K562 (cell line): ENCODE measurements around the gene AP1G1. TPM values are rescaled to one million over a fixed set of nuclear protein-coding genes. Genes with fewer than 3 reads are reported as not detected.
A peak's percentile ranks its signal among the peaks of the same experiment; 100 is the strongest.

ENCODE experiments used
- ARID4B ChIP-seq: sonication (generic); formaldehyde crosslinking; IDR thresholded peaks from 2 replicates; pipeline ENCODE4 v1.8.0; 2022; ENCODE audit warnings: mild to moderate bottlenecking, missing genetic modification reagents
- ELF2 ChIP-seq: fragments of 250-450 bp; sonication (Bioruptor Pico); IDR thresholded peaks from 2 replicates; pipeline ENCODE4 v1.5.0; 2021; ENCODE audit warnings: mild to moderate bottlenecking
- ETV1 ChIP-seq: fragments of 450-650 bp; conservative IDR thresholded peaks from 2 replicates; pipeline ENCODE4 v1.6.1; 2016; ENCODE audit warnings: missing genetic modification characterization, control low read depth, low read depth, missing compliant biosample characterization
- ETV5 ChIP-seq: sonication (generic); formaldehyde crosslinking; IDR thresholded peaks from 2 replicates; pipeline ENCODE4 v1.4.0; 2020; ENCODE audit warnings: low read depth, mild to moderate bottlenecking, missing genetic modification reagents
- GABPA ChIP-seq: fragments of 200-800 bp; sonication (Bioruptor generic); conservative IDR thresholded peaks from 2 replicates; pipeline ENCODE4 v1.6.1; 2016; ENCODE audit warnings: low read depth, missing genetic modification characterization, missing compliant biosample characterization
- HMG20B ChIP-seq: fragments of 250-450 bp; sonication (Bioruptor Pico); IDR thresholded peaks from 2 replicates; pipeline ENCODE4 v1.5.0; 2021; ENCODE audit warnings: mild to moderate bottlenecking
- KLF16 ChIP-seq: IDR thresholded peaks from 2 replicates; pipeline ENCODE4 v1.6.1; 2016; ENCODE audit warnings: antibody characterized with exemption
- MYBL2 ChIP-seq, 2 experiments: fragments of 450-650 bp in 1 of 2; sonication (generic) in 1 of 2; formaldehyde crosslinking in 1 of 2; IDR thresholded peaks; 2 replicates each; pipeline versions ENCODE4 v1.6.1 to v1.8.1; 2017 to 2022; ENCODE audit warnings: borderline replicate concordance in 1 of 2, inconsistent platforms in 1 of 2, low read depth in 1 of 2, mild to moderate bottlenecking in 1 of 2, missing genetic modification reagents in 1 of 2, moderate library complexity in 1 of 2
- PHF8 ChIP-seq: fragments of 200-600 bp; sonication (generic); IDR thresholded peaks from 2 replicates; pipeline ENCODE4 v1.6.1; 2012; ENCODE audit warnings: mixed run types, mild to moderate bottlenecking, inconsistent platforms, low read length, moderate library complexity, borderline replicate concordance
- RBM34 ChIP-seq: fragments of 200-400 bp; formaldehyde crosslinking; IDR thresholded peaks from 2 replicates; pipeline ENCODE4 v1.6.1; 2018; ENCODE audit warnings: low read length, borderline replicate concordance; ENCODE audit not compliant: insufficient read depth
- SIX5 ChIP-seq, 2 experiments: IDR thresholded peaks; 2 replicates each; pipeline ENCODE4 v1.6.1; 2011; ENCODE audit warnings: low read length in 2 of 2, borderline replicate concordance in 1 of 2, low read depth in 1 of 2, mild to moderate bottlenecking in 1 of 2, moderate library complexity in 1 of 2; ENCODE audit not compliant: insufficient read depth in 1 of 2
- SMAD4 ChIP-seq: fragments of 250-450 bp; sonication (Bioruptor Pico); conservative IDR thresholded peaks from 2 replicates; pipeline ENCODE4 v1.8.0; 2021; ENCODE audit warnings: inconsistent platforms, mild to moderate bottlenecking, moderate library complexity
- SMARCA5 ChIP-seq: fragments of 450-650 bp; IDR thresholded peaks from 2 replicates; pipeline ENCODE4 v1.6.1; 2016
- U2AF1 ChIP-seq: fragments of 200-400 bp; formaldehyde crosslinking; optimal IDR thresholded peaks from 2 replicates; pipeline ENCODE3; 2017; ENCODE audit warnings: mild to moderate bottlenecking, low read depth, low read length, moderate library complexity
- ZC3H11A ChIP-seq: IDR thresholded peaks from 2 replicates; pipeline ENCODE4 v1.6.1; 2012; ENCODE audit warnings: low read depth, low read length, improper control_type of control experiment
- ZC3H8 ChIP-seq: fragments of 450-650 bp; IDR thresholded peaks from 2 replicates; pipeline ENCODE4 v1.6.1; 2017
- ZFP91 ChIP-seq: sonication (generic); formaldehyde crosslinking; IDR thresholded peaks from 2 replicates; pipeline ENCODE4 v1.8.0; 2022; ENCODE audit warnings: mild to moderate bottlenecking, missing genetic modification reagents
- ZNF668 ChIP-seq: fragments of 250-450 bp; sonication (Bioruptor Pico); IDR thresholded peaks from 2 replicates; pipeline ENCODE4 v1.8.0; 2022; ENCODE audit warnings: mild to moderate bottlenecking, inconsistent platforms
- ZNF77 ChIP-seq: fragments of 250-450 bp; sonication (Bioruptor Pico); IDR thresholded peaks from 2 replicates; pipeline ENCODE4 v1.5.0; 2020
- polyA plus RNA-seq, 8 experiments: library from polyadenylated mRNA; depleted of rRNA in 4 of 8; stranded (reverse) in 5 of 8; unstranded in 3 of 8; fragments of >200 nt; fragmentation: Nextera tagmentation in 2 of 8; fragmentation: Illumina TruSeq in 1 of 8; extraction: Ambion mirVana in 2 of 8; extraction: Trizol in 1 of 8; gene quantifications; 2 replicates each; pipeline versions ENCODE4 v1.2.1 to v1.2.3, GENCODE V29; 2011 to 2014; ENCODE audit warnings: inconsistent platforms in 1 of 8, missing spikeins in 1 of 8
- total RNA-seq, 7 experiments: library from RNA; depleted of rRNA in 6 of 7; stranded (reverse); fragments of >200 nt in 6 of 7; fragmentation: Illumina TruSeq in 2 of 7; extraction: Trizol in 2 of 7; gene quantifications; 2 replicates each; pipeline versions ENCODE4 v1.2.1 to v1.2.3, GENCODE V29; 2011 to 2021; ENCODE audit warnings: low replicate concordance in 1 of 7

Gene AP1G1
- total and polyA plus RNA-seq, 9 of the 15 experiments (the other 6 are each of a cell fraction or from before 2014, with no cell fraction given) = 7.0 to 59.2 (median 42.0) TPM

- peak; percentile 86; the same call in 1 of the 2 replicates for TF ChIP-seq ZC3H8
- no peak for TF ChIP-seq ZC3H11A
- no peak for TF ChIP-seq ZNF668 (CRISPR knock-in tag)
- TF ChIP-seq PHF8 = peak; percentile 73; the same call in 1 of the 2 replicates
- peak; percentile 66 for TF ChIP-seq ETV5 (CRISPR knock-in tag)
- no peak for TF ChIP-seq ZNF77 (CRISPR knock-in tag)
- TF ChIP-seq SMARCA5 = no peak
- no peak for TF ChIP-seq U2AF1
- TF ChIP-seq ETV1 (tag) = peak; percentile 76
- TF ChIP-seq ARID4B (CRISPR knock-in tag) = peak; percentile 83
- peak; percentile 52; the same call in 1 of the 2 replicates for TF ChIP-seq SMAD4 (CRISPR knock-in tag)
- TF ChIP-seq MYBL2 (IDR thresholded peaks at IDR 0.05; ENCODE audit: low read depth) = peak; percentile 54
- no peak for TF ChIP-seq MYBL2 (CRISPR knock-in tag; IDR thresholded peaks at IDR 0.05; ENCODE audit: borderline replicate concordance)
- TF ChIP-seq SIX5 (IDR thresholded peaks at IDR 0.05; ENCODE audit: borderline replicate concordance in 1 of 2, insufficient read depth in 1 of 2, low read depth in 1 of 2, low read length in 2 of 2) = peak; percentile 39 to 49; a peak in 2 of 4 replicates
- no peak for TF ChIP-seq HMG20B (CRISPR knock-in tag)
- no peak for TF ChIP-seq RBM34
- 0 out of 2 replicates have a peak, but pooled peaks have one; percentile 39 for TF ChIP-seq ZFP91 (CRISPR knock-in tag)
- TF ChIP-seq ELF2 (CRISPR knock-in tag) = peak; percentile 81
- peak; percentile 78 for TF ChIP-seq GABPA (tag)
- TF ChIP-seq KLF16 = no peak
Observed at GRCh38 chr16:71808593-71809459, at the start of gene AP1G1 (continued).
